H1 (cell line): ENCODE data around the gene CBLC. TPM values are rescaled to one million over a fixed set of nuclear protein-coding genes. Genes with fewer than 3 reads are reported as not detected.

Source experiments
- CTCF ChIA-PET: fragments of 300-600 bp; sonication (Branson Sonifier 250); formaldehyde crosslinking; loops from one replicate; lab custom pipeline; 2021; ENCODE audit not compliant: partially characterized antibody; lab: Charles Lee
- POLR2A ChIA-PET: fragments of 300-600 bp; sonication (Branson Sonifier 250); formaldehyde crosslinking; loops from one replicate; lab custom pipeline; 2021; ENCODE audit warnings: inconsistent platforms; ENCODE audit not compliant: partially characterized antibody; lab: Charles Lee
- DNase-seq, 2 experiments: peaks; one replicate each; pipeline versions ENCODE4 v3.0.0 to v3.0.0-alpha.2; 2010 to 2022; ENCODE audit warnings: low spot score in 2 of 2, low read depth in 1 of 2, mixed read lengths in 1 of 2
- FAIRE-seq: peaks from 2 replicates; lab custom pipeline; 2011; peaks lifted over from hg19 to GRCh38; lab: Jason Lieb, UNC
- H2AFZ ChIP-seq: 2 replicates; pipeline ENCODE4 v1.8.1; 2012; ENCODE audit warnings: low read length, inconsistent platforms
- H2AK5ac ChIP-seq: 2 replicates; pipeline ENCODE4 v1.6.1; 2013; ENCODE audit warnings: low read depth, low read length
- H2BK120ac ChIP-seq: replicated peaks from 2 replicates; pipeline ENCODE3; 2013; ENCODE audit warnings: low read depth, low read length, inconsistent platforms
- H2BK12ac ChIP-seq: 2 replicates; pipeline ENCODE4 v1.6.1; 2013; ENCODE audit warnings: low read depth, low read length
- H2BK15ac ChIP-seq: 2 replicates; pipeline ENCODE4 v1.6.1; 2013; ENCODE audit warnings: low read length
- H2BK20ac ChIP-seq: 2 replicates; pipeline ENCODE4 v1.6.1; 2013; ENCODE audit warnings: low read length
- H2BK5ac ChIP-seq: 2 replicates; pipeline ENCODE4 v1.6.1; 2013; ENCODE audit warnings: low read depth, low read length
- H3K14ac ChIP-seq: 2 replicates; pipeline ENCODE4 v1.6.1; 2013; ENCODE audit warnings: inconsistent platforms; ENCODE audit not compliant: insufficient read length
- H3K18ac ChIP-seq: 2 replicates; pipeline ENCODE4 v1.6.1; 2013; ENCODE audit warnings: low read length; ENCODE audit errors: extremely low read depth
- H3K23ac ChIP-seq: 2 replicates; pipeline ENCODE4 v1.6.1; 2013; ENCODE audit warnings: inconsistent platforms; ENCODE audit not compliant: insufficient read length
- H3K23me2 ChIP-seq: 2 replicates; pipeline ENCODE4 v1.6.1; 2013; ENCODE audit warnings: low read depth, low read length
- H3K27ac ChIP-seq: 2 replicates; pipeline ENCODE4 v1.6.1; 2011; ENCODE audit warnings: low read depth, low read length, inconsistent platforms
- H3K27me3 ChIP-seq, 4 experiments: replicated peaks in 1 of 4; 1 replicate in 1 of 4; 2 replicates in 3 of 4; pipeline versions ENCODE4 v1.6.1 to v1.8.1; 2011 to 2013; ENCODE audit warnings: low read length in 3 of 4, mild to moderate bottlenecking in 3 of 4, inconsistent platforms in 2 of 4, mixed read lengths in 2 of 4, moderate library complexity in 1 of 4; ENCODE audit not compliant: control insufficient read depth in 3 of 4, insufficient read depth in 3 of 4; ENCODE audit errors: extremely low read depth in 1 of 4
- H3K36me3 ChIP-seq, 4 experiments: 2 replicates each; pipeline versions ENCODE4 v1.6.1 to v1.8.1; 2011 to 2013; ENCODE audit warnings: mild to moderate bottlenecking in 4 of 4, low read length in 3 of 4, moderate library complexity in 2 of 4, control low read depth in 1 of 4, inconsistent platforms in 1 of 4; ENCODE audit not compliant: insufficient read depth in 4 of 4, control insufficient read depth in 2 of 4
- H3K4ac ChIP-seq: replicated peaks from 2 replicates; pipeline ENCODE3; 2013; ENCODE audit warnings: low read length, low read depth, mixed read lengths, inconsistent platforms; ENCODE audit not compliant: insufficient read length
- H3K4me1 ChIP-seq, 4 experiments: replicated peaks in 1 of 4; 1 replicate in 1 of 4; 2 replicates in 3 of 4; pipeline versions ENCODE4 v1.6.1 to v1.8.1; 2011 to 2013; ENCODE audit warnings: low read length in 3 of 4, inconsistent platforms in 2 of 4, mixed read lengths in 1 of 4; ENCODE audit not compliant: insufficient read depth in 4 of 4, control insufficient read depth in 3 of 4
- H3K4me2 ChIP-seq, 2 experiments: 2 replicates each; pipeline versions ENCODE4 v1.6.1 to v1.8.1; 2011 to 2013; ENCODE audit warnings: low read depth in 2 of 2, low read length in 2 of 2, control low read depth in 1 of 2, inconsistent platforms in 1 of 2, mild to moderate bottlenecking in 1 of 2; ENCODE audit not compliant: insufficient read depth in 1 of 2
- H3K4me3 ChIP-seq, 4 experiments: fragments of 200-600, 300-600 bp in 1 of 4; sonication (generic), shearing (Covaris generic), sonication (Bioruptor Twin) in 1 of 4; 2 replicates each; pipeline versions ENCODE4 v1.5.1 to v1.8.1; 2011 to 2016; ENCODE audit warnings: low read length in 4 of 4, low read depth in 3 of 4, control low read depth in 2 of 4, inconsistent platforms in 2 of 4, mild to moderate bottlenecking in 2 of 4, mixed read lengths in 1 of 4, moderate library complexity in 1 of 4; ENCODE audit not compliant: insufficient read depth in 2 of 4; ENCODE audit errors: extremely low read depth in 1 of 4
- H3K56ac ChIP-seq: replicated peaks from 2 replicates; pipeline ENCODE3; 2013; ENCODE audit warnings: low read depth, mild to moderate bottlenecking, mixed read lengths, low read length, inconsistent platforms; ENCODE audit not compliant: insufficient read length
- H3K79me1 ChIP-seq: 2 replicates; pipeline ENCODE4 v1.6.1; 2013; ENCODE audit warnings: low read depth, low read length, control low read depth
- H3K79me2 ChIP-seq, 2 experiments: 2 replicates each; pipeline versions ENCODE4 v1.6.1 to v1.8.1; 2012 to 2013; ENCODE audit warnings: low read length in 2 of 2, mild to moderate bottlenecking in 2 of 2, inconsistent platforms in 1 of 2; ENCODE audit not compliant: insufficient read depth in 2 of 2, control insufficient read depth in 1 of 2
- H3K9ac ChIP-seq, 4 experiments: replicated peaks in 1 of 4; 1 replicate in 1 of 4; 2 replicates in 3 of 4; pipeline versions ENCODE4 v1.6.1 to v1.8.1; 2011 to 2013; ENCODE audit warnings: low read depth in 3 of 4, low read length in 3 of 4, control low read depth in 2 of 4, mild to moderate bottlenecking in 2 of 4, moderate library complexity in 2 of 4, inconsistent platforms in 1 of 4; ENCODE audit errors: extremely low read depth in 1 of 4
- H3K9me3 ChIP-seq, 2 experiments: 2 replicates each; pipeline versions ENCODE4 v1.6.1 to v1.8.1; 2012 to 2013; ENCODE audit warnings: mild to moderate bottlenecking in 2 of 2, moderate library complexity in 2 of 2, control low read depth in 1 of 2, inconsistent platforms in 1 of 2, low read depth in 1 of 2, low read length in 1 of 2, mixed read lengths in 1 of 2; ENCODE audit not compliant: insufficient read depth in 2 of 2
- H4K20me1 ChIP-seq, 2 experiments: replicated peaks in 1 of 2; 2 replicates each; pipeline versions ENCODE3 to v1.8.1; 2011 to 2013; ENCODE audit warnings: inconsistent platforms in 2 of 2, low read length in 2 of 2, mild to moderate bottlenecking in 1 of 2; ENCODE audit not compliant: insufficient read depth in 2 of 2, control insufficient read depth in 1 of 2
- H4K5ac ChIP-seq: 2 replicates; pipeline ENCODE4 v1.6.1; 2013; ENCODE audit warnings: low read length, low read depth, mixed read lengths, inconsistent platforms; ENCODE audit not compliant: insufficient read length
- H4K8ac ChIP-seq: 2 replicates; pipeline ENCODE4 v1.8.0; 2013; ENCODE audit warnings: mild to moderate bottlenecking, moderate library complexity, low read length, inconsistent platforms; ENCODE audit not compliant: insufficient read depth; ENCODE audit errors: extremely low read depth
- H4K91ac ChIP-seq: replicated peaks from 2 replicates; pipeline ENCODE3; 2013; ENCODE audit warnings: low read length, mixed read lengths, inconsistent platforms; ENCODE audit not compliant: insufficient read length
- CBX8 ChIP-seq: fragments of 300-800, 300-1000 bp; sonication (generic); IDR thresholded peaks from 2 replicates; pipeline ENCODE4 v1.7.1; 2016; ENCODE audit warnings: low read depth, low read length, borderline replicate concordance
- CHD2 ChIP-seq: IDR thresholded peaks from 2 replicates; pipeline ENCODE4 v1.6.1; 2012; ENCODE audit warnings: low read length, improper control_type of control experiment
- HDAC2 ChIP-seq, 2 experiments: fragments of 300-600 bp in 1 of 2; sonication (generic) in 1 of 2; IDR thresholded peaks; 2 replicates each; pipeline ENCODE4 v1.6.1; 2011 to 2012; ENCODE audit warnings: low read depth in 2 of 2, low read length in 2 of 2, mild to moderate bottlenecking in 2 of 2, moderate library complexity in 2 of 2, borderline replicate concordance in 1 of 2, inconsistent platforms in 1 of 2
- JUND ChIP-seq: IDR thresholded peaks from 2 replicates; pipeline ENCODE4 v1.6.1; 2011; ENCODE audit warnings: mild to moderate bottlenecking, improper control_type of control experiment, low read length
- RBBP5 ChIP-seq: IDR thresholded peaks from 2 replicates; pipeline ENCODE4 v1.7.1; 2012; ENCODE audit warnings: low read depth, mild to moderate bottlenecking, inconsistent platforms, low read length, moderate library complexity, borderline replicate concordance
- WGBS, 2 experiments: shearing (Covaris generic) in 1 of 2; methylation state at CpG; one replicate each; pipeline versions ENCODE4 v1.1.6 to v1.1.7; 2013 to 2015; ENCODE audit warnings: low lambda C conversion rate in 2 of 2, mixed read lengths in 2 of 2, inconsistent platforms in 1 of 2, low coverage in 1 of 2, missing lambda C conversion rate in 1 of 2; ENCODE audit not compliant: insufficient replicate concordance in 2 of 2, insufficient coverage in 1 of 2, insufficient read length in 1 of 2; ENCODE audit errors: extremely low coverage in 1 of 2, missing lambda C conversion rate in 1 of 2; 5-methylcytosine and 5-hydroxymethylcytosine counted together
- polyA plus RNA-seq, 7 experiments: library from polyadenylated mRNA; depleted of rRNA in 3 of 7; stranded (reverse) in 5 of 7; unstranded in 2 of 7; fragments of >200 nt in 5 of 7; fragments of 200-250 nt in 2 of 7; gene quantifications; 1 replicate in 5 of 7; 2 replicates in 1 of 7; 4 replicates in 1 of 7; pipeline versions ENCODE4 v1.2.1 to v1.2.3, GENCODE V29; 2011 to 2013; ENCODE audit warnings: missing spikeins in 2 of 7, mixed read lengths in 2 of 7
- total RNA-seq: library from RNA; stranded (reverse); fragmentation: NEBNext Ultra II Directional; extraction: Animal tissue kit (Norgen Biotek cat#: 25700); gene quantifications from 2 replicates; pipeline ENCODE4 v1.2.1, GENCODE V29; 2021

The CBLC gene
- total and polyA plus RNA-seq, 2 of the 8 experiments (the other 6 are each of a cell fraction or from before 2014, with no cell fraction given): 17.4 to 35.7 TPM

GRCh38 chr19:44765949-44766335 lies 11.7 kb upstream of the CBLC start:
- Histone ChIP-seq H3K9me3 (peaks cover 0 to 6% of the 10 kb centered on the region in 2 experiments; a peak in 2 of 4 replicates), H3K14ac (no peak overlapping the region), H3K9ac (no peak overlapping the region), H4K5ac (no peak overlapping the region), H3K27me3 (peaks cover 0 to 2% (median 0%) of the 10 kb centered on the region in 4 experiments; a peak in 2 of 7 replicates), H2BK20ac (no peak overlapping the region), H2AFZ (no peak overlapping the region), H4K20me1 (no peaks in the 10 kb centered on the region), H2BK120ac (no peak overlapping the region), H4K8ac (no peak overlapping the region), H2BK5ac (no peak overlapping the region), H3K56ac (no peak overlapping the region), H3K79me1 (no peaks in the 10 kb centered on the region), H3K4me2 (no peak overlapping the region), H3K18ac (no peak overlapping the region), H3K4me1 (peaks cover 0 to 2% (median under 1%) of the 10 kb centered on the region in 4 experiments; a peak in 2 of 7 replicates), H2BK12ac (no peak overlapping the region), H3K79me2 (no peaks in the 10 kb centered on the region), H3K36me3 (no peaks in the 10 kb centered on the region), H4K91ac (no peak overlapping the region), H2AK5ac (no peak overlapping the region), H2BK15ac (no peak overlapping the region), H3K23ac (no peak overlapping the region), H3K4me3 (no peak overlapping the region), H3K27ac (no peak overlapping the region), H3K4ac (no peak overlapping the region), H3K23me2 (no peaks in the 10 kb centered on the region)
- WGBS, 2 experiments: 92% methylated on average over 3 of the region's 3 CpGs; no CpG with 5 or more reads in 1 of the 2 experiments
- ChIA-PET POLR2A (interaction anchor here (0.6 to 2.0 kb wide), 3 partner anchors 21 to 871 kb away, joined by 3 to 5 read pairs (median 4); no protein-coding TSS in a partner anchor), CTCF (interaction anchor here (0.6 to 16.4 kb wide), 10 partner anchors 9 to 113 kb away, joined by 3 to 468 read pairs (median 3); no protein-coding TSS in a partner anchor)
- DNase-seq (no peak), FAIRE-seq (no peak)
- no peak for TF ChIP-seq CBX8
- no peak for TF ChIP-seq CHD2
- TF ChIP-seq HDAC2 (IDR thresholded peaks at IDR 0.05; ENCODE audit: borderline replicate concordance in 1 of 2, low read depth in 2 of 2, low read length in 2 of 2): no peak
- TF ChIP-seq JUND: no peak
- TF ChIP-seq RBBP5: no peak
